Nephron (organoid): ENCODE measurements around the gene USP31.

Experiments
- H3K27ac Mint-ChIP-seq, 3 experiments: 2 replicates each; pipeline ENCODE4 v1.8.0; 2020; ENCODE audit warnings: mixed read lengths in 3 of 3, mild to moderate bottlenecking in 2 of 3, moderate library complexity in 1 of 3
- H3K27me3 Mint-ChIP-seq: 2 replicates; pipeline ENCODE4 v1.8.0; 2021; ENCODE audit warnings: low read depth, mild to moderate bottlenecking, moderate library complexity, mixed read lengths
- H3K36me3 Mint-ChIP-seq: 2 replicates; pipeline ENCODE4 v1.8.0; 2020; ENCODE audit warnings: low read depth, mixed read lengths
- H3K4me1 Mint-ChIP-seq: 2 replicates; pipeline ENCODE4 v1.8.0; 2020; ENCODE audit warnings: mixed read lengths
- H3K4me3 Mint-ChIP-seq, 3 experiments: 2 replicates each; pipeline ENCODE4 v1.8.0; 2020; ENCODE audit warnings: mild to moderate bottlenecking in 3 of 3, mixed read lengths in 3 of 3, moderate library complexity in 2 of 3
- H3K9me3 Mint-ChIP-seq: 2 replicates; pipeline ENCODE4 v1.8.0; 2020; ENCODE audit warnings: mixed read lengths
- TF ChIP-seq, protein P1 (sequence below), 3 experiments: fragments of 200-600 bp; sonication (generic); IDR thresholded peaks; one replicate each; pipeline ENCODE4 v1.5.0; 2021; ENCODE audit warnings: antibody characterized with exemption in 3 of 3; ENCODE audit not compliant: unreplicated experiment in 3 of 3

The USP31 gene

DNA sequence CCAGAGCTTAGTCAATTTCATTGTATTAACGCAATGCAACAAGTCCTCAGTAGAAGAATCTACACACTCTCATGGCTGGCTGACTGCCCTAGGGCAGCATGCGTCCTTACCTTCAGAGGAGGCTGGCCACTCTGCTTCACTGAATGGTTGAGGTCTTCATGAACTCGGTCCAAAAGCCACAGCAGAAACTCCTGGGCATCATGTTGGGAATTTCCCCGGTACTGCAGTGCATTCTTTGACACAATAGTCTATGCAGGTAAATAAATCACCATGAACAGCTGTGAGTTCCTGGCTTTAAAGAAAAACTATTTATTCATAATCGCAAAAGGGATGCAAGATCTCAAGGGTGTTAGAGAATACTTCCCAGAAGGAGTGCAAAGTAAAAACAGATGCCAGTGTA lies 41.3 kb downstream of the USP31 start:
- Mint-ChIP-seq H3K9me3 (peaks cover 3% of the 10 kb centered on the region), H3K4me3 (no peak overlapping the region), H3K36me3 (peaks cover 29% of the 10 kb centered on the region), H3K27me3 (no peaks in the 10 kb centered on the region), H3K4me1 (peaks cover 5% of the 10 kb centered on the region), H3K27ac (no peak overlapping the region)
- TF ChIP-seq, protein P1, sequence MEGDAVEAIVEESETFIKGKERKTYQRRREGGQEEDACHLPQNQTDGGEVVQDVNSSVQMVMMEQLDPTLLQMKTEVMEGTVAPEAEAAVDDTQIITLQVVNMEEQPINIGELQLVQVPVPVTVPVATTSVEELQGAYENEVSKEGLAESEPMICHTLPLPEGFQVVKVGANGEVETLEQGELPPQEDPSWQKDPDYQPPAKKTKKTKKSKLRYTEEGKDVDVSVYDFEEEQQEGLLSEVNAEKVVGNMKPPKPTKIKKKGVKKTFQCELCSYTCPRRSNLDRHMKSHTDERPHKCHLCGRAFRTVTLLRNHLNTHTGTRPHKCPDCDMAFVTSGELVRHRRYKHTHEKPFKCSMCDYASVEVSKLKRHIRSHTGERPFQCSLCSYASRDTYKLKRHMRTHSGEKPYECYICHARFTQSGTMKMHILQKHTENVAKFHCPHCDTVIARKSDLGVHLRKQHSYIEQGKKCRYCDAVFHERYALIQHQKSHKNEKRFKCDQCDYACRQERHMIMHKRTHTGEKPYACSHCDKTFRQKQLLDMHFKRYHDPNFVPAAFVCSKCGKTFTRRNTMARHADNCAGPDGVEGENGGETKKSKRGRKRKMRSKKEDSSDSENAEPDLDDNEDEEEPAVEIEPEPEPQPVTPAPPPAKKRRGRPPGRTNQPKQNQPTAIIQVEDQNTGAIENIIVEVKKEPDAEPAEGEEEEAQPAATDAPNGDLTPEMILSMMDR (IDR thresholded peaks at IDR 0.05; ENCODE audit: unreplicated experiment in 3 of 3), result no peak

DNA sequence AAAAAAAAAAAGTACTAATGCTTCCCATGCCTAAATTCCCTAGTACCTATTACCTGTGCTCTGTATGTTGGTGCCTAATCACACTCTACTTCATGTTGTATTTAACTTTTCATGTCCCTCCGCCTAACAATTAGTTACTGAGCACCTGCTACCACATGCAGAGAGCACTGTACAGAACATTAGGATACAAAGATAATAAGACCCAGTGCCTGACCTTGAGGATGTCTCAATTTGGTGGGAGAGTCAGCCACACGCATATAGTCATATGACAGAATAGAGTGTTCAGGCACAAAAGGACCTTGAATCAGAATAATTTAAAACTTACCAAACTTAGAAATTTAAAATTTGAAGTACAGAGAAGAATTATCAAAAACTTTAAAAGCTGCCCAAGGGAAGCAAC lies 42.1 kb downstream of the USP31 start:
- H3K36me3 Mint-ChIP-seq, result peaks cover 29% of the 10 kb centered on the region
- peaks cover 4% of the 10 kb centered on the region for H3K4me1 Mint-ChIP-seq
- H3K4me3 Mint-ChIP-seq, result no peak overlapping the region
- H3K27me3 Mint-ChIP-seq, result no peaks in the 10 kb centered on the region
- peaks cover 3% of the 10 kb centered on the region for H3K9me3 Mint-ChIP-seq
- TF ChIP-seq, protein P1 (IDR thresholded peaks at IDR 0.05; ENCODE audit: unreplicated experiment in 3 of 3), result no peak
- H3K27ac Mint-ChIP-seq, result no peak overlapping the region

DNA sequence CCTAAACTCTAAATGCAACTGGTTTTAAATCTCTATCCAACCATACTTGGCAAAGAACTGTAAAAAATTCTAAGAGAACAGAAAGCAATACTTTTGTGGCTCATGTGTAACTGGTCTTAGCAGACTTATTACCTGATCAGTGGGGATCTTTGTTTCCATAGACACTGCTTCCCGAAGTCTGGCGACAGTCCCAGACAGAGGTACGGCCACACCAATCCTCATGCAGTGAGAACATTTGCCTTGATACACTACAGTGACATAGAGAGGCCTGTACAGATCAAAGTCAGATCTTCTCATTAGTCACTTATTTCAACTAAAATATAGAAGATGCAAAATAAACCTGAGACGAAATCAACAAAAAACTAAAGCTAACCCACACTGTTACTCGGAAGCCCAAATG lies 43.9 kb downstream of the USP31 start:
- Mint-ChIP-seq H3K36me3 (peaks cover 27% of the 10 kb centered on the region), H3K9me3 (peaks cover 3% of the 10 kb centered on the region), H3K27me3 (no peaks in the 10 kb centered on the region), H3K4me1 (peaks cover 4% of the 10 kb centered on the region), H3K4me3 (no peak overlapping the region), H3K27ac (peak overlapping the region in 1 of 3 experiments; percentile 24)
- TF ChIP-seq, protein P1 (IDR thresholded peaks at IDR 0.05; ENCODE audit: unreplicated experiment in 3 of 3), result no peak

DNA sequence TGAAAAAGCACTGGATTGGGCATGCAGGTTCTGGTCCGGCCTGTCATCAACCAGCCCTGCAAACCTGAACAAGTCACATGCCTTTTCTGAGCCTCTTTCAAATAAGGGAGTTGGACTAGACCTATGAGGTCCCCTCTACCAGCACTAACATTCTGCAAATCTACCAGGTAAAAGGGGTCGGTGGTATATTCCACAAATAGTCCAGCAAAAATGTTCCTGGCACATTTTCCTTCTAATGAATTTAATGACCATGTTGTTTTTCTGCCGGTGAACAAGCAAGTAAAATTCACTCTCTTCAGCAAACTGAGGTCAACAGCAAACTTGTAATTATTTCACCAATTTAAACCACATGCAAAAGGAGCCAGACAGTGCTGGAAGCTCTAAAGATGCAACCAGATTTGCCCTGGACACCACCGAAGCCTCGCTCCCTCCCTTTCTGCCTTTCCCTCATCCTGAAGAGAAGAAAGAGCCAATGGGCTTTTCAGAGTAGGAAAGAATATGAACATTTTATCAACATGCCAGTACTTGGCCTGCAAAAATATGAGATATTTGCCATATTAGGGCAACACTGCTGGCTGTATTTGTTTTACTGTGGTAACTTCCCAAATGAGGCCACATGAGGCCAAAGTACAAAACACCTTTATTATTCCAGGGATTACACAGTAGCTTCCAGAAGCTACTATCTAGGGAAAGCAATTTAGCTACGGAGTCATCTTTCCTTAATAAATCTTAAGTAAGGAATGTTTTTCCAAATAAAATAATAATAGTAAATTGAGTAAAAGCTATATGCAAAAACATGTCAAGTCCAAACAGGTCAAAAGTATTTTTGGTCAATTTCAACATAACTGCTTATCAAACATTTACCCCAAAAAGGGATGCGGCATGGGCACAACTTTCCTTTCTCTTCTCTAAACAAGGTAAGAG lies 45.0 kb downstream of the USP31 start:
- no peak overlapping the region for H3K27ac Mint-ChIP-seq
- H3K4me1 Mint-ChIP-seq, result peaks cover 4% of the 10 kb centered on the region
- peaks cover 31% of the 10 kb centered on the region for H3K36me3 Mint-ChIP-seq
- H3K27me3 Mint-ChIP-seq, result no peaks in the 10 kb centered on the region
- H3K9me3 Mint-ChIP-seq, result peaks cover 3% of the 10 kb centered on the region
- H3K4me3 Mint-ChIP-seq, result no peak overlapping the region
- TF ChIP-seq, protein P1 (IDR thresholded peaks at IDR 0.05; ENCODE audit: unreplicated experiment in 3 of 3), result no peak

DNA sequence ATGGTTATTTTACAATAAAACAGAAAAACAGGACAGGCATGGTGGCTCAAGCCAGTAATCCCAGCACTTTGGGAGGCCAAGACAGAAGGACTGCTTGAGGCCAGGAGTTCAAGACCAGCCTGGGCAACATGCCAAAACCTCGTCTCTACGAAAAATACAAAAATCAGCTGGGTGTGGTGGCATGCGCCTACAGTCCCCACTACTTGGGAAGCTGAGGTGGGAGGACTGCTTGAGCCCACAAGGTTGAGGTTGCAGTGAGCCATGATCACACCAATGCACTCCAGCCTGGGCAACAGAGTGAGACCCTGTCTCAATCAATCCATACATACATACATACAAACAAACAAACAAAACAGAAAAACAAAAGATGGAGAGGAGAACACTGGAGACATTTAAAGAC lies 45.6 kb downstream of the USP31 start:
- no peaks in the 10 kb centered on the region for H3K27me3 Mint-ChIP-seq
- TF ChIP-seq, protein P1 (IDR thresholded peaks at IDR 0.05; ENCODE audit: unreplicated experiment in 3 of 3), result no peak
- H3K9me3 Mint-ChIP-seq, result peaks cover 3% of the 10 kb centered on the region
- peaks cover 34% of the 10 kb centered on the region for H3K36me3 Mint-ChIP-seq
- peaks cover 4% of the 10 kb centered on the region for H3K4me1 Mint-ChIP-seq
- no peak overlapping the region for H3K4me3 Mint-ChIP-seq
- no peak overlapping the region for H3K27ac Mint-ChIP-seq
